Upper lobe of left lung (tissue), 6 donors: ENCODE data around the gene S1PR3. TPM values are rescaled to one million over a fixed set of nuclear protein-coding genes. Genes with fewer than 3 reads are reported as not detected.

Source experiments
- ATAC-seq, 2 donors: fragments of 200-7000 bp; cut with Tn5 transposase; one replicate each; pipeline ENCODE4 v1.9.1; 2022; ENCODE audit warnings: mild to moderate bottlenecking in 2 of 2, moderate library complexity in 2 of 2; ENCODE audit not compliant: low FRiP score in 2 of 2
- DNase-seq, 2 donors: peaks; one replicate each; pipeline ENCODE4 v3.0.0-alpha.2; 2019 to 2020
- H3K27ac ChIP-seq, 4 donors: fragments of 200-600 bp; sonication (generic); one replicate each; pipeline ENCODE4 v1.5.1; 2016 to 2019
- H3K27me3 ChIP-seq, 4 donors: fragments of 200-600 bp; sonication (generic); one replicate each; pipeline ENCODE4 v1.5.1; 2017 to 2019
- H3K36me3 ChIP-seq, 4 donors: fragments of 200-600 bp; sonication (generic); one replicate each; pipeline ENCODE4 v1.5.1; 2016 to 2019
- H3K4me1 ChIP-seq, 4 donors: fragments of 200-600 bp; sonication (generic); one replicate each; pipeline ENCODE4 v1.5.1; 2018 to 2019
- H3K4me3 ChIP-seq, 4 donors: fragments of 200-600 bp; sonication (generic); one replicate each; pipeline ENCODE4 v1.5.1; 2017 to 2019; ENCODE audit warnings: mild to moderate bottlenecking in 2 of 4, moderate library complexity in 1 of 4
- H3K9me3 ChIP-seq, 4 donors: fragments of 200-600 bp; sonication (generic); one replicate each; pipeline ENCODE4 v1.5.1; 2018 to 2019
- EP300 ChIP-seq, 4 donors: sonication (generic); formaldehyde crosslinking; IDR thresholded peaks; one replicate each; pipeline ENCODE4 v1.5.1; 2017; ENCODE audit warnings: antibody characterized with exemption in 4 of 4, control low read depth in 2 of 4
- POLR2A ChIP-seq, 4 donors: fragments of 450-650 bp; IDR thresholded peaks; one replicate each; pipeline ENCODE4 v1.5.1; 2016 to 2017; ENCODE audit warnings: antibody characterized with exemption in 4 of 4, mild to moderate bottlenecking in 2 of 4
- POLR2AphosphoS5 ChIP-seq, 2 donors: sonication (generic); formaldehyde crosslinking; IDR thresholded peaks; one replicate each; pipeline ENCODE4 v1.5.1; 2017; ENCODE audit warnings: antibody characterized with exemption in 2 of 2
- WGBS, 2 donors: methylation state at CpG; one replicate each; pipeline ENCODE4 v1.1.5; 2017 to 2018; 5-methylcytosine and 5-hydroxymethylcytosine counted together
- total RNA-seq, 6 donors: library from RNA; depleted of rRNA in 4 of 6; stranded (reverse); fragments of >200 nt in 4 of 6; gene quantifications; one replicate each; pipeline versions ENCODE4 v1.1.0 to v1.2.1, GENCODE V29; 2016 to 2021
- TF ChIP-seq, protein P1 (sequence below), 6 experiments: fragments of 450-650 bp in 4 of 6; fragments of 200-600 bp in 2 of 6; sonication (generic) in 2 of 6; IDR thresholded peaks; one replicate each; pipeline ENCODE4 v1.5.1; 2016 to 2019; ENCODE audit warnings: antibody characterized with exemption in 6 of 6
- donor health status: DM: no; HTN: no; CAD: no; lungs with moderate emphysema.
- donor health status: DM: no; HTN: yes; CAD: no; lungs with severe emphysema.

S1PR3 gene
- total RNA-seq, 6 donors from 2014 or later = 3.3 to 13.6 (median 5.4) TPM

DNA sequence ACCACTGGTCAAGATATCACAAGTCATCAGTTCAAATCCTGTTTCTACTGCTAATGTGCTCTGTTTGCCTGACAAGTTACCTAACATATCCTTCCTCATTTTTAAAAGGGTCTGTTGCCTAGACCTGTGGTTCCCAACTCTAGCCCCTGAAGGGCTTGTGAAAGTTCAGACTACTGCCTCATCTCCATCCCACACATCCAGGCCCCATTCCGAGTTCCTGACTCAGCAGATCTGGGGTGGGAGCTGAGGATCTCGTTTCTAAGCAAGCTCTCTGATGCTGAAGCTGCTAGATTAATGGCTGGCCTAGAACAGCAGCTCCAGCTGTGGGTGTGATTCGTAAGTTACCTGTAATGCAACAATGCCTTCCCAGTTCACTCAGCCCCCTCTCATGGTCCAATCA is 32.5 kb downstream of the S1PR3 start:
- Histone ChIP-seq H3K36me3 (no peaks in the 10 kb centered on the region), H3K4me1 (peaks cover 23 to 38% (median 30%) of the 10 kb centered on the region in 4 donors), H3K27ac (peak overlapping the region; percentile 74 to 88 (median 80)), H3K27me3 (no peaks in the 10 kb centered on the region), H3K9me3 (no peaks in the 10 kb centered on the region), H3K4me3 (no peak overlapping the region)
- no peak for ATAC-seq
- DNase-seq = no peak
- WGBS, 2 donors = 62 to 65% methylated on average over 3 of the region's 3 CpGs
- TF ChIP-seq, protein P1, sequence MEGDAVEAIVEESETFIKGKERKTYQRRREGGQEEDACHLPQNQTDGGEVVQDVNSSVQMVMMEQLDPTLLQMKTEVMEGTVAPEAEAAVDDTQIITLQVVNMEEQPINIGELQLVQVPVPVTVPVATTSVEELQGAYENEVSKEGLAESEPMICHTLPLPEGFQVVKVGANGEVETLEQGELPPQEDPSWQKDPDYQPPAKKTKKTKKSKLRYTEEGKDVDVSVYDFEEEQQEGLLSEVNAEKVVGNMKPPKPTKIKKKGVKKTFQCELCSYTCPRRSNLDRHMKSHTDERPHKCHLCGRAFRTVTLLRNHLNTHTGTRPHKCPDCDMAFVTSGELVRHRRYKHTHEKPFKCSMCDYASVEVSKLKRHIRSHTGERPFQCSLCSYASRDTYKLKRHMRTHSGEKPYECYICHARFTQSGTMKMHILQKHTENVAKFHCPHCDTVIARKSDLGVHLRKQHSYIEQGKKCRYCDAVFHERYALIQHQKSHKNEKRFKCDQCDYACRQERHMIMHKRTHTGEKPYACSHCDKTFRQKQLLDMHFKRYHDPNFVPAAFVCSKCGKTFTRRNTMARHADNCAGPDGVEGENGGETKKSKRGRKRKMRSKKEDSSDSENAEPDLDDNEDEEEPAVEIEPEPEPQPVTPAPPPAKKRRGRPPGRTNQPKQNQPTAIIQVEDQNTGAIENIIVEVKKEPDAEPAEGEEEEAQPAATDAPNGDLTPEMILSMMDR (IDR thresholded peaks at IDR 0.05) = no peak
- TF ChIP-seq EP300 (IDR thresholded peaks at IDR 0.05) (no peak), POLR2AphosphoS5 (IDR thresholded peaks at IDR 0.05) (no peak), POLR2A (IDR thresholded peaks at IDR 0.05) (no peak)

DNA sequence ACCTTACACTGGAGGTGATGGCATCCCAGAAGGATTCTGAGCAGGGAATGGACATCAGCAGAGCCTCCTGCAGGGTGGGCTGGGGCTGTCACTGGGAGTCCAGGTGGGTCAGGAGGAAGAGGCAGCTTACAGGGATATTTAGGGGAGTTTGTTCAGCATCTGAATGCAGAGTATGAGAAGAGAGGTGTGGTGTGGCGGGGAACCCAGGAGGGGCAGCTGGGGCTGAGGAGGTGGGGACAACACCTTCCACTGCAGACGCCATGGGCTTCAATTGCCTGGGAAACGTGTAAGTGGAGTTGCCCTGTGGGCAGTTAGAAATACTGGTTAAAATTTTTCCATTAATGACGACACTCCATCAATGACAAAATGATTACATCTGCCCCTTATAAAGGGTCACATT is 33.5 kb downstream of the S1PR3 start:
- DNase-seq (no peak), ATAC-seq (no peak)
- Histone ChIP-seq H3K27me3 (no peaks in the 10 kb centered on the region), H3K9me3 (peaks cover 0 to 4% (median 0%) of the 10 kb centered on the region in 4 donors), H3K4me1 (peaks cover 23 to 38% (median 30%) of the 10 kb centered on the region in 4 donors), H3K27ac (peak overlapping the region in 2 of 4 donors; percentile 48 to 74), H3K4me3 (no peak overlapping the region), H3K36me3 (no peaks in the 10 kb centered on the region)
- 85 to 92% methylated on average over 4 of the region's 4 CpGs for WGBS, 2 donors
- TF ChIP-seq EP300 (IDR thresholded peaks at IDR 0.05) = no peak
- TF ChIP-seq, protein P1 (IDR thresholded peaks at IDR 0.05) = no peak
- TF ChIP-seq POLR2AphosphoS5 (IDR thresholded peaks at IDR 0.05) = no peak
- TF ChIP-seq POLR2A (IDR thresholded peaks at IDR 0.05) = no peak

DNA sequence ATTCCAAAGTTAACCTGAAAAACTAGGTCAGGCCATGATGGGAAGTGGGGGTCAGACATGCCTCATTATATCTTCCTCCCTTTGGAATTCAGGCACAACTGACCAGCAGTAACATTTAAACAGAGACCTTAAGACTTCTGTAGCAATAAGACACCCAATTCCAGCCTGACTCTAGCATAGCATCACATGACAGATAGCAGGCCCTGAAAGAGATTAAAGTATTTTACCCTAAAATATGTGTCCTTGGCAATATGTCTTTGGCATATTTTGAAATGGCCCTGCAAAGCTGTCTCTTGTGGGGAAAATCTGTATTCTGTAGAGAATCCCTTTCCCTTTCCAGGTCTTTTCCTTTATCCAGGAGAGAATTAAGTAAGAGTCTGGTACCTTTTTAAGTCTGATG is 34.3 kb downstream of the S1PR3 start:
- peaks cover 23 to 37% (median 29%) of the 10 kb centered on the region in 4 donors for H3K4me1 ChIP-seq
- H3K36me3 ChIP-seq = no peaks in the 10 kb centered on the region
- DNase-seq = no peak
- H3K27me3 ChIP-seq = no peaks in the 10 kb centered on the region
- ATAC-seq = no peak
- peaks cover 0 to 4% (median 0%) of the 10 kb centered on the region in 4 donors for H3K9me3 ChIP-seq
- no peak for TF ChIP-seq POLR2AphosphoS5 (IDR thresholded peaks at IDR 0.05)
- no peak for TF ChIP-seq POLR2A (IDR thresholded peaks at IDR 0.05)
- TF ChIP-seq, protein P1 (IDR thresholded peaks at IDR 0.05) = no peak
- no peak for TF ChIP-seq EP300 (IDR thresholded peaks at IDR 0.05)
- H3K4me3 ChIP-seq = no peak overlapping the region
- H3K27ac ChIP-seq = peak overlapping the region in 1 of 4 donors; percentile 24

DNA sequence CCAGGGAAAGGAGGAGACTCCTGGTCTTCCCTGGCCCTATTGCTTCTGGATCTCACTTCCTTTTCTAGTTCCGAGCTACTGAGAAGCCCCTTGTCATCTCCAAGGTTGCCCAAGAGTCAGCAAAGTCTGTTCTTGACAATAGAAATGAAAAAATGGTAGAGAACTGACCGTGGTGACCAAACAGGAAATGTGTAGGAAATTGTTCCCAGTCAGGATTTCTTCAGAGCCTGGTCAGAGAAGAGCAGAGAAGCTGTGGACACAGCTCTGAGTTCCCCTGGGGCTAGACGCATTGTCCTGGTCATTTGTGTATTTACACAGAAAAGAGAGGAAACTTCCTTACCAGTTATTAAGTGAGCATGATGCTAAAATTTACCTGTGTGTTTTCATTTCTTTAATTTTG is 35.6 kb downstream of the S1PR3 start:
- H3K4me1 ChIP-seq = peaks cover 13 to 23% (median 16%) of the 10 kb centered on the region in 4 donors
- H3K27ac ChIP-seq = peak overlapping the region in 1 of 4 donors; percentile 61
- no peak for DNase-seq

More for the DNA sequence above, 35.6 kb downstream of the S1PR3 start:
- peak in 1 of 2 donors; percentile 40 for ATAC-seq
- Histone ChIP-seq H3K4me3 (no peak overlapping the region), H3K36me3 (no peaks in the 10 kb centered on the region), H3K9me3 (peaks cover 0 to 4% (median 0%) of the 10 kb centered on the region in 4 donors), H3K27me3 (no peaks in the 10 kb centered on the region)
- no peak for TF ChIP-seq EP300 (IDR thresholded peaks at IDR 0.05)
- TF ChIP-seq, protein P1 (IDR thresholded peaks at IDR 0.05) = no peak
- no peak for TF ChIP-seq POLR2AphosphoS5 (IDR thresholded peaks at IDR 0.05)
- TF ChIP-seq POLR2A (IDR thresholded peaks at IDR 0.05) = no peak
- 23 to 33% methylated on average over 3 of the region's 3 CpGs for WGBS, 2 donors
